GM15510 (cell line): Measurements from ENCODE around the gene SMYD3.

Experiments
- POLR2A ChIP-seq: IDR thresholded peaks from 3 replicates; pipeline ENCODE4 v1.6.1; 2011; ENCODE audit warnings: borderline replicate concordance; ENCODE audit not compliant: insufficient read length; ENCODE audit errors: extremely low read depth

Gene SMYD3

DNA sequence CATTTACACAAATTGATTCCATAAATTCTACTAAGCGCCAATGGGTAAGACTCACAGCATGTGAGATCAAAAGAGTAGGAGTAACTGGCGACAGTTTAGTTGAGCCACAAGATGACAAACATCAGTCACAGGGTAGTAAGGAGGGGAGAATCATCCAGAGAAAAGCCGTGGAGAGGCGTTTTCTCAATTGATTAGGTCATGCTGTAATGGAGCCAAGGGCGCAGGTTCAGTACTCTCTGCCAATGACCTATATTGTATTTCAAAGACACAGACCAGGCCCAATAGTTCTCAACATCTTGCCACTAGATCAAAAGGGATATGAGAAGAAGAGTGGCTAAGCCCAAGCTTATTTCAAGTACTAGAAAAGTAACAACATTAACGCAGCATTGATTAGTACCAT lies 467.5 kb downstream of the SMYD3 start:
- no peak for TF ChIP-seq POLR2A

DNA sequence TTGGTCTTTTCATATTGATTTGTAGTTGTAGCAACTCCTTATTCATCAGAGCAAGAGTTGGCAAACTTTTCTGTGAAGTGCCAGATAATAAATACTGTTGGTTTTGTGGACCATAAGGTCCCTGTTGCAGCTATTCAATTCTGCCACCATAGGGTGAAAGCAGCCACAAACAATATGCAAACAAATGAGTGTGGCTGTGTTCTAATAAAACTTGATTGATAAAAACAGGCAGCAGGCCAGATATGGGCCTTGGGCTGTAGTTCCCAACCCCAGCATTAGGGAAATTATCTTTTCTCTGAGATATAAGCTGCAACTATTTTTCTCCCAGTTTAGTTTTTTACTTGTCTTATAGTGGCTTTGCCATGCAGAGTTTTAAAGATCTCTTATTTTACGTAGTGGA lies 469.2 kb downstream of the SMYD3 start:
- no peak for TF ChIP-seq POLR2A

DNA sequence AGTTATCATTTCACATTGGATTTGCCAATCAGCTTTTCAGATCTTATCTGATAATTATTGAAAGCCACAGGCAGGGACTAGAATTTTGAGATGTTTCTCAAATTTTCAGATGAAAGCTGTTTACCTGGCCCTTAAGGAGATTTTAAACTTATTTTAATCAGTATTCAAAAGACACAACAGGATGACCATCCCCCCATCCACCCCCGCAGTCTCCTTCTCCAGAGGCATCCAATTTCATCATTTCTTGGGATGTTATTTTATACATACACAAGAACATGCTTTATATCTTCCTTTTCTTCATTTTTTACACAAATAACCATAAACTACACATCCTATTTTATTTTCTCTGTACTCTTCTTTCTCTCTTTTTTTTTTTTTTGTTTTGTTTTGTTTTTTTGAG lies 470.9 kb downstream of the SMYD3 start:
- TF ChIP-seq POLR2A = no peak

DNA sequence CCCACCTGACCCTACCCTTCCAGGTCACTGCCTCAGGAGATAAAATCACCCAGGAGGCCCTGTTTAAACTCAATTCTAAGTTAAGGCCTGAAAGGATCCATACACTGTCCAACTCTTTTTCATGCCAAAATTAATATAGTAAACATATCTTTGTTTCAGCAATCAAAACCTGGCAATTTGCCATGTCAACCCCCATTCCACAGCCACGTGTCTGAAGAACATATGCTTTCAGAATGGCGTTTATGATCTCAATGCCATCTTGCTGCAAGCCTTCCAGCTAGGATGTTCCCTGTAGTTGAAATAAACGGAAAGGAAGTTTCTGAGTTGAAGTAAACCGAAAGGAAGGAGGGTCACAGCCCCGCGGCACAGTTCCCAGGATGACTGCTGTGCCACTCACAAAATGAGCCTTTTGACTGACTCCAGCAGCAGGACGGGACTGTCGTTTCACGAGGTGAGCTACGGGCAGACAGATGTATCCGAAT lies 472.0 kb downstream of the SMYD3 start:
- no peak for TF ChIP-seq POLR2A

DNA sequence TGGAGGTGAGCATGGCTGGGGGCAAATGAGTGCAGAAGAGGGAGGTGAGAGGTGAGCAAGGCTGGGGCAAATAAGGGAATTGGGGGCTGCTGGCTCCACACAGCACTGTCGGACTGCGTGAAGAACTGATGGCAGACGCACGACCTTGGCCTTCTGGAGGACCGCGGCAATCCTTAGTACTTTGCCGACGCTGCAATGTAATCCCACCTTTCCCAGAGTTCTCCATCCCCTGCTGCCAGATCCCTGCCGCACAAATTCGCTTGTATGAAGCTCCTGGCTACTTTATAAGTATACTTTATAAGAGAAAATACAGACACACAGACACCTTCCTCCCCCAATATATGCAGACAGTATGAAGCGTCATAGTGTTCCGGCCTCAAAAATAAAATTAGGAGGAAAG lies 472.4 kb downstream of the SMYD3 start:
- no peak for TF ChIP-seq POLR2A

DNA sequence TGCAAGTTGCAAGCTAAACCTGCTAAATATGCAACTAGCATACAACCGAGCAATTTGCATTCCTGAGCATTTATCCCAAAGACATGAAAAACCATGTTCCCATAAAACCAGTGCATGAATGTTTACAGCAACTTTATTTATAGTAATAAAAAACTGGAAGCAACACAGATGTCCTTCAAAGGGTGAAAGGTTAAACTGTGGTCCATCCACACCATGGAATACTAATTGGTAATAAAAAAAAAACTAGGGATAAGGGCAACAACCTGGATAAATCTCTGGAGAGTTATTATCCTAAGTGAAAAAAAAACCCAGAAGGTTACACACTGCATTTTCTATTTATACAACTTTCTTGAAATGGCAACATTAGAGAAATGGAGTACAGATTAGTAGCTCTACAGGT lies 474.1 kb downstream of the SMYD3 start:
- TF ChIP-seq POLR2A = no peak

DNA sequence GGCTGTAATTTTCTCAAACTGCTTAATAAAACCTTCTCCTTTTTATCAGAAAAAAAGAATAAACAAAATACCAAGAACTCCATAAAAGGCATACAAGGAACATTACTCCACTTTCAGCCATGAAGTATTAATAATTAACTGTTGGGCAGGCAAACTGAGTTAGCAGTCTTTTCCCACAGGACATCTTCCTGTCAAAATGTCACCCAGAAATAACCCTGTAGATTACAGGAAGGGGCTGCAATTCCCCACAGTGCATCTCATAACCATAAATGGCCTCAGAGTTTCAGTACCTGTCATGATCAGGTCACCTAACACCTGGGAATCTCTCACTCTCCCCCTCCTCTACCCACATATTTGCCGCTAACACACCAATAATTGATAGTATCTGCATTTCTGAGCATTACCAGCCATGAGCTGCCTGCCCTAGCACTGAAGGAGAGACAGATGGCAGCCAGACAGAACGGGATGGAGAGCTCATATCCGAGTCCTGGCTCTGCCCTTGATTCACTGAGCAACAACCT lies 475.0 kb downstream of the SMYD3 start:
- TF ChIP-seq POLR2A = no peak

DNA sequence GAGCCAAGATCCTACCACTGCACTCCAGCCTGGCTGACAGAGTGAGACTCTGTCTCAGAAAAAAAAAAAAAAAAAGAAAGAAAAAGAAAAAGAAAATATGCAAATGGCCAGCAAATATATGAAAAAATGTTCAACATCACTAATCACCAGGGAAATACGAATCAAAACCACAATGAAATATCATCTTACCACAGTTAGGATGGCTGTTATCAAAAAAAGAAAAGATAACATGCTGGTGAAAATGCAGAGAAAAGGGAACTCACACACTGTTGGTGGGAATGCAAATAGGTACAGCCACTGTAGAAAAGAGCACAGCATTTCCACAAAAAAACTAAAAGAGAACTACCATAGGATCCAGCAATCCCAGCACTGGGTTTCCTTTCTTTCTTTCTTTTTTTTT lies 477.5 kb downstream of the SMYD3 start:
- no peak for TF ChIP-seq POLR2A

DNA sequence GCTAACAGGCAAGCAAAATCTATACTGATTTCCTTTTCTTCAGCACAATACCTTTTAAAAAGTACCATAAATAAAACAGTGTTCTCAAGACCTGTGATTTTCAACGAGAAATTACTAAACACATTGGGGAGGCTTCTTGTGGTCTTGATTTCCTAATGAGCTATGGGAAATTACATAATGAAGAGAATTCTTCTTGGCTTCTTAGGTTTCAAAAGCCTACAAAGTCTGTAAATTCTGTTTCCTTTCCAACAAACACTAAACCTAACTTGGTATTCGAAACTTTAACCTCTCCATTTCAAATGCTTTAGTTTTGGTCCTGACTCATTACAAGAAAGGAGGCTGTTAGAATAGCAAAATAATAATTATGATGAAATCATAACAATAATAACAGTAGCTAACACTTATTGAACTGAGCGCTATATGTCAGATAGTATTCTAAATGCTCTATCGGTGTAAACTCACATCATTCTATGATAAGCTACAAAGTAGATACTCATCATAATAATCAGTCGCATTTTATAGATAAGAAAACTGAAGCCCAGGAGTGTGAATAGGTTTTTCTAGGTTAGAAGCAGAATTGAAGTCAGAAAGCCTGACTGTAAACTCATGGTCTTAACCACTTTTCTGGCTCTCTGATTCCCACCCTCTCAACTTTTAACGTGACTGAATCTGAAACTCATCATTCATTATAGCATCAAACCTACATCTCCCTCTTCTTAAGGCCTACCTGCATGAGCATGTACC lies 486.7 kb downstream of the SMYD3 start:
- no peak for TF ChIP-seq POLR2A

DNA sequence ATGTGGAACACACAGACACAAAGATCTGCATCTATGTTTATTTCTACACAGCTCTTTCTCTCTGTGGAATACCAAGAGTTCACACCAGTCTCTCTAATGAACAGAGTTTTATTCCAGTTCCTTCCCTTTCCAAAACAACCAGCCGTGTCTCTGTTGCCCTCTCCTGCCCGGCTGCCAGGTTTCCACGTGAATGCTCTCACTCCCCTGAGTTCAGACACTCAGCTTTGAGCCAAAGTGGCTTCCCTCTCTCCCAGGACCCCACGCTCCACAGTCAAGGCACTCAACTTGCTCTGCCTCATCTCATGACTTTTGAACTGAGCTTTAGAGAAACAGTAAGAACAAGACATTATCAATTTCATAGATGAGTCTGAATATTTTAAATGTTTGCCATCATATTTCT lies 488.9 kb downstream of the SMYD3 start:
- no peak for TF ChIP-seq POLR2A

DNA sequence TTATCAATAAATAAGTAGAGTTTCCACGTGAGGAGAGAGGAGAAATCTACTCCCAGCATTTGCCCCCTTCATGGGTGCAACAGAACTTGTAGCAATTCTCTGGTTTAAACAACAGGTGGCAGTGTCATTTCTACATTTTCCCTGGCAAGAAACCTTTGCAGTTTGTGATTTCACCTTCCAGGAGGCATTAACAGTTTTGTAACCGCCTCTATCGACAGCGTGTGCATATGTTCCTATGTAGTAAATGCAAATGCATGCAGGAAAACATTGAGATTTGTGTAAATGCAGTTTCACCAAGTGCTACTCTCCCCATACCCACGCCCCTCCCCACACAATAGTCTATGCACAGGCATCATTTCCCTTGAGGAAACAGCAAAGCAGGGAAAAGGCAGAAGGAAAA lies 494.7 kb downstream of the SMYD3 start:
- no peak for TF ChIP-seq POLR2A

DNA sequence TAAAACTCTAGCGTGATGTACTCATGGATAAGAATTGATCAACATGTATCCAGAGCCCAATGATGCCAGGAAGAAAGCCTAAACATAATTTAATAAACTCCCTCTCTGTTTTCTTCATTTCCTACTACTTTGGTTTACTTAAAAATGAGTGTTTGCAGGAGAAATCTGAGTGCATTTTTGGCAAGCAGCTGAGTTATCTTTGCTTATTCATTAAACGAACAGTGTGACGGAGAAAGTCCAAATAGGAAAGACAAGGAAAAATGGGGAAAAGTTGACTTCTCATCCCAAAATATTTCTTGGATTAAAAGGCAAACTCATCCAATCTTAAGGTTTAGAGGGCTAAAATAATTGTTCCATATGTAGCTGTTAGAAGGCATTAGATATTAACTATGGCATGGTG lies 496.7 kb downstream of the SMYD3 start:
- no peak for TF ChIP-seq POLR2A

DNA sequence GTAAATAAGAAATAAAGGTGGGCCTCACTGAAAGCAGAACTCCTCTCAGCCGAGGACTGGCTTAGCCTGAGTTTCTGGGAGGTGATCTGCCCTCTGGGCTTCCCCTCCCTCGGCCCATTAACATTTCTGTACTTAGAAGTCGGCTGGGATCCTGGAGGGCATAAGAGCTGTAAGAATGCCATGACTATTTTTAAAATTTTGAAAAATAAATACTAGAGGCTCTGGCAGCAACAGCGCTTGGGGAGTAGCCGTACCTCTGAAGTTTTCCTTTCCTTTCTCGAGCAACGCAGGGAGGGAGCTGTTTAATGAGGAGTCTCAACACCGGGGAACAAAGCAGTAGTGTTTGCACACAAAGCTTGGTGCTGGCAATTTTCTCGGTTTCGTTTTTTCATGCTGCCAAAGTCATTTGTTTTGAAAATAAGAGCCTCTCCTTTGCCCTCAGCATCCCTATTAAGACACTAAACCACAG lies 498.7 kb downstream of the SMYD3 start:
- no peak for TF ChIP-seq POLR2A

DNA sequence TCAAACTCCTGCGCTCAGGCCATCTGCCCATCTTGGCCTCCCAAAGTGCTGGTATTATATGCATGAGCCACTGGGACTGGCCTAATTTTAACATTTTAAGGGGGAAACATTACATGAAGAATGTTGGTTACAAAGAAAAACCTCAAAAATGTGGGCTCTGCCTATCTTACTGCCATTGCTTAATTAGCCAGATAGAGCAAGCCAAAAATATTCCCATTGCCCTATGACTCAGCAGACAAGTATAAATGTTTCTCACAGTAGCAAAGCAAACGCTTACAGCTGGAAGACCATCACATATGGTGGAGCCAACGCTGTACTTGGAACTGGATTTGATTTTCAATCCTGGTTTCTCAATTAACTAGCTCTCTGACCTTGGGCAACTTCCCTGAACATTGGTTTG lies 502.0 kb downstream of the SMYD3 start:
- no peak for TF ChIP-seq POLR2A

DNA sequence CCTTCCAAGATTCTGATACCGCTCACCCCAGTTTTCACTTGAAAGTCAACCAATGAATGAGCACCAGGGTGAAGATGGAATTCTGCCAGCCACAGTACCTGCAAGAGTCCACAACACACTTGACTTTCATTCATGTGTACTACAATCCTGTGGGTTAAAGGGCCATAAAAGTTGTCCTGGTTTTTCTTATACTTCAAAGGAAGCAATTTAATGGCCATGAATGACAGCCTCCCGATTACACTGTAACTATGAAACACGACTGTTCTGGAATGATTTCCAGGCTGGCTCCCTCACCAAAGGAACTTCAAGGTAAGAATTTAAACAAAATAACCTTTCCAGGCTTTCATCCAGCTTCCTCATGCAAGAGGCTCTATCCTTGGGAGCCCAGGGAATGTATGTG lies 502.8 kb downstream of the SMYD3 start:
- no peak for TF ChIP-seq POLR2A

DNA sequence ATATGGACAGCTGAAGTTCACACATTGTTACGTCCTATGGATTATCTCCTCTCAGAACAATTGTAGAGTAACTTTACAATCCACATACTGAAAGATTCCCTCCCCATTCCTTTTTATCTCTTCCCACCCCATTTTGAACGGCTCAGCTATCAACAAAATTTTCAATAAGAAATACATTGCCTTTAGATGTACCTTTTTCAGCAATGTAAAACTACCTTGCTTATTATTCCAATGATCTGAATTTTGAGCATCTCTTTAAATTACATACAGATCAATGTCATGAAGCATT lies 503.7 kb downstream of the SMYD3 start:
- TF ChIP-seq POLR2A = no peak
